A549 treated with ZK216348 at 1 μM for 4 hours (cell line): Measurements from ENCODE around the gene NAA30. TPM values are rescaled to one million over a fixed set of nuclear protein-coding genes. Genes with fewer than 3 reads are reported as not detected.

Source experiments
- total RNA-seq: library from RNA; stranded (reverse); fragments of 200-300 nt; extraction: Qiagen RNA extraction; gene quantifications from 5 replicates; pipeline ENCODE4 v1.2.3, GENCODE V29; 2022; ENCODE audit warnings: low read depth

NAA30 gene
- total RNA-seq, result 6.4 to 14.4 TPM (median 13.2 TPM) in 5 replicates

GRCh38 chr14:57390037-57390805 lies at the start of gene NAA30:
Gene NAA30 (plus strand): TSS chr14:57390586. CDS start chr14:57390958, 372 bp downstream.

Other genes with a start within 250 kb of the NAA30 start
- 18.6 to 47.4 TPM (median 39.3 TPM) in 5 replicates for gene EXOC5, start 121.7 kb upstream of the NAA30 start, total RNA-seq
- gene AP5M1, start 121.6 kb upstream of the NAA30 start, total RNA-seq, result 13.9 to 21.3 TPM (median 19.1 TPM) in 5 replicates
- gene CCDC198, start 103.3 kb downstream of the NAA30 start, total RNA-seq, result 2.0 to 3.2 TPM (median 2.9 TPM) in 5 replicates